Uterus (tissue), 4 donors: ENCODE data around the gene AASDH. TPM values are rescaled to one million over a fixed set of nuclear protein-coding genes. Genes with fewer than 3 reads are reported as not detected.

ENCODE experiments used
- DNase-seq, 2 donors: peaks; one replicate each; pipeline ENCODE4 v3.0.0-alpha.2; 2019 to 2020
- H3K27ac ChIP-seq, 2 donors: fragments of 200-600 bp; sonication (generic); 1 replicate in 1 of 2; 2 replicates in 1 of 2; pipeline ENCODE4 v1.5.1; 2016 to 2018
- H3K27me3 ChIP-seq, 2 donors: fragments of 200-600 bp; sonication (generic); one replicate each; pipeline ENCODE4 v1.5.1; 2018 to 2019; ENCODE audit warnings: control low read depth in 1 of 2
- H3K36me3 ChIP-seq, 2 donors: fragments of 200-600 bp; sonication (generic); one replicate each; pipeline ENCODE4 v1.5.1; 2019; ENCODE audit warnings: control low read depth in 1 of 2
- H3K4me1 ChIP-seq, 2 donors: fragments of 200-600 bp; sonication (generic); one replicate each; pipeline ENCODE4 v1.5.1; 2018 to 2019; ENCODE audit warnings: control low read depth in 1 of 2
- H3K4me3 ChIP-seq, 2 donors: fragments of 200-600 bp; sonication (generic); 1 replicate in 1 of 2; 2 replicates in 1 of 2; pipeline ENCODE4 v1.5.1; 2018 to 2019; ENCODE audit warnings: mild to moderate bottlenecking in 1 of 2
- H3K9me3 ChIP-seq, 2 donors: fragments of 200-600 bp; sonication (generic); one replicate each; pipeline ENCODE4 v1.5.1; 2019; ENCODE audit warnings: control low read depth in 1 of 2
- CTCF ChIP-seq, 4 experiments: fragments of 200-600 bp in 2 of 4; fragments of 450-650 bp in 2 of 4; sonication (generic) in 2 of 4; IDR thresholded peaks; one replicate each; pipeline ENCODE4 v1.5.1; 2016 to 2019; ENCODE audit warnings: antibody characterized with exemption in 4 of 4, mild to moderate bottlenecking in 2 of 4, moderate library complexity in 1 of 4
- POLR2A ChIP-seq, 2 donors: fragments of 450-650 bp; IDR thresholded peaks; one replicate each; pipeline ENCODE4 v1.6.1; 2016; ENCODE audit warnings: antibody characterized with exemption in 2 of 2, mild to moderate bottlenecking in 1 of 2, moderate library complexity in 1 of 2
- intact Hi-C: fragments of 100-400 bp; cut with DNase I; formaldehyde crosslinking; loops from one replicate; pipeline ENCODE4 v1.15.1; 2023; ENCODE audit warnings: low total_unique reads
- total RNA-seq, 4 donors: library from RNA; depleted of rRNA in 3 of 4; stranded (reverse); fragments of >200 nt in 3 of 4; gene quantifications; one replicate each; pipeline versions ENCODE4 v1.1.0 to v1.2.4, GENCODE V29; 2014 to 2023
- donor health status: DM: yes; HTN: yes; CAD: no.

Gene AASDH
- total RNA-seq, 4 donors from 2014 or later, result 12.7 to 58.8 (median 26.6) TPM

- intact Hi-C loops, result no loop called here
- DNase-seq, result no peak
- TF ChIP-seq CTCF (IDR thresholded peaks at IDR 0.05) (no peak), POLR2A (IDR thresholded peaks at IDR 0.05) (no peak)
These were observed 85.2 kb downstream of the AASDH start for GRCh38 chr4:56301997-56302496.

GRCh38 chr4:56301181-56301996, 85.9 kb downstream of the AASDH start:
- DNase-seq, result peak; percentile 55 to 63
- Histone ChIP-seq H3K9me3 (no peaks in the 10 kb centered on the region), H3K4me3 (no peak overlapping the region), H3K36me3 (no peaks in the 10 kb centered on the region), H3K27me3 (no peaks in the 10 kb centered on the region), H3K4me1 (no peaks in the 10 kb centered on the region), H3K27ac (peak overlapping the region in 1 of 2 donors; percentile 46)
- TF ChIP-seq POLR2A (IDR thresholded peaks at IDR 0.05) (no peak), CTCF (IDR thresholded peaks at IDR 0.05) (peak; percentile 66 to 74 (median 68))
- intact Hi-C loops, result no loop called here

More at GRCh38 chr4:56301997-56302496, 85.2 kb downstream of the AASDH start:
- H3K9me3 ChIP-seq, result no peaks in the 10 kb centered on the region
- H3K36me3 ChIP-seq, result no peaks in the 10 kb centered on the region
- no peak overlapping the region for H3K27ac ChIP-seq
- no peak overlapping the region for H3K4me3 ChIP-seq
- H3K27me3 ChIP-seq, result no peaks in the 10 kb centered on the region
- no peaks in the 10 kb centered on the region for H3K4me1 ChIP-seq

GRCh38 chr4:56298236-56298635, 89.1 kb downstream of the AASDH start:
- intact Hi-C loops, result no loop called here
- Histone ChIP-seq H3K9me3 (no peaks in the 10 kb centered on the region), H3K4me1 (no peaks in the 10 kb centered on the region), H3K4me3 (no peak overlapping the region), H3K27me3 (no peaks in the 10 kb centered on the region), H3K27ac (no peak overlapping the region), H3K36me3 (no peaks in the 10 kb centered on the region)
- DNase-seq, result no peak
- TF ChIP-seq CTCF (IDR thresholded peaks at IDR 0.05) (no peak), POLR2A (IDR thresholded peaks at IDR 0.05) (no peak)

- Histone ChIP-seq H3K9me3 (no peaks in the 10 kb centered on the region), H3K36me3 (no peaks in the 10 kb centered on the region), H3K27me3 (no peaks in the 10 kb centered on the region), H3K4me3 (no peak overlapping the region), H3K27ac (no peak overlapping the region), H3K4me1 (no peaks in the 10 kb centered on the region)
- intact Hi-C loops, result no loop called here
- no peak for TF ChIP-seq POLR2A (IDR thresholded peaks at IDR 0.05)
- TF ChIP-seq CTCF (IDR thresholded peaks at IDR 0.05), result no peak
- no peak for DNase-seq
These were observed 89.5 kb downstream of the AASDH start for GRCh38 chr4:56297776-56298175.

- Histone ChIP-seq H3K4me3 (no peak overlapping the region), H3K27me3 (no peaks in the 10 kb centered on the region), H3K27ac (no peak overlapping the region), H3K4me1 (no peaks in the 10 kb centered on the region), H3K9me3 (no peaks in the 10 kb centered on the region), H3K36me3 (no peaks in the 10 kb centered on the region)
- intact Hi-C loops, result no loop called here
- no peak for TF ChIP-seq POLR2A (IDR thresholded peaks at IDR 0.05)
- TF ChIP-seq CTCF (IDR thresholded peaks at IDR 0.05), result no peak
- no peak for DNase-seq
These were observed 90.8 kb downstream of the AASDH start for GRCh38 chr4:56296526-56296925.
